Sigmoid colon (tissue), 7 donors: ENCODE data around the gene TCF7L2. TPM values are rescaled to one million over a fixed set of nuclear protein-coding genes. Genes with fewer than 3 reads are reported as not detected.

Experiments used
- DNase-seq: peaks from one replicate; pipeline ENCODE4 v3.0.0-alpha.2; 2019
- H3K27ac ChIP-seq, 4 donors: fragments of 200-600 bp; sonication (generic); one replicate each; pipeline ENCODE4 v1.5.1; 2016 to 2019; ENCODE audit warnings: mild to moderate bottlenecking in 1 of 4
- H3K27me3 ChIP-seq, 3 donors: fragments of 200-600 bp; sonication (generic); one replicate each; pipeline ENCODE4 v1.5.1; 2019; ENCODE audit warnings: mild to moderate bottlenecking in 1 of 3
- H3K36me3 ChIP-seq, 4 donors: fragments of 200-600 bp; sonication (generic); one replicate each; pipeline ENCODE4 v1.5.1; 2016 to 2019
- H3K4me1 ChIP-seq, 4 donors: fragments of 200-600 bp; sonication (generic); one replicate each; pipeline ENCODE4 v1.5.1; 2017 to 2019
- H3K4me3 ChIP-seq, 4 donors: fragments of 200-600 bp; sonication (generic); one replicate each; pipeline ENCODE4 v1.5.1; 2017 to 2019; ENCODE audit warnings: mild to moderate bottlenecking in 2 of 4, moderate library complexity in 1 of 4
- H3K9me3 ChIP-seq, 4 donors: fragments of 200-600 bp in 3 of 4; sonication (generic) in 3 of 4; one replicate each; pipeline versions ENCODE4 v1.5.1 to v1.6.1; 2013 to 2019
- EP300 ChIP-seq, 4 donors: sonication (generic); formaldehyde crosslinking; IDR thresholded peaks; one replicate each; pipeline ENCODE4 v1.6.1; 2017; ENCODE audit warnings: antibody characterized with exemption in 4 of 4
- POLR2A ChIP-seq, 2 donors: fragments of 450-650 bp; IDR thresholded peaks; one replicate each; pipeline ENCODE4 v1.6.1; 2016; ENCODE audit warnings: antibody characterized with exemption in 2 of 2, mild to moderate bottlenecking in 2 of 2, moderate library complexity in 2 of 2
- POLR2AphosphoS5 ChIP-seq, 4 donors: sonication (generic); formaldehyde crosslinking; IDR thresholded peaks; one replicate each; pipeline ENCODE4 v1.6.1; 2017; ENCODE audit warnings: antibody characterized with exemption in 4 of 4
- WGBS, 2 donors: extraction: QIAGEN DNeasy Blood & Tissue Kit; methylation state at CpG; one replicate each; pipeline ENCODE4 v1.1.7; 2013; 5-methylcytosine and 5-hydroxymethylcytosine counted together
- intact Hi-C: fragments of 100-400 bp; cut with DNase I; formaldehyde crosslinking; loops from one replicate; pipeline ENCODE4 v1.15.1; 2023
- polyA plus RNA-seq, 3 donors: library from polyadenylated mRNA; stranded (reverse); fragments of 200-250 nt; gene quantifications; one replicate each; pipeline ENCODE4 v1.2.3, GENCODE V29; 2013
- total RNA-seq, 4 donors: library from RNA; depleted of rRNA; stranded (reverse); fragments of >200 nt; gene quantifications; one replicate each; pipeline ENCODE4 v1.1.0, GENCODE V29; 2016
- TF ChIP-seq, protein P1 (sequence below), 4 experiments: fragments of 450-650 bp in 3 of 4; fragments of 200-600 bp in 1 of 4; IDR thresholded peaks; one replicate each; pipeline ENCODE4 v1.5.1; 2016 to 2019; ENCODE audit warnings: antibody characterized with exemption in 4 of 4, mild to moderate bottlenecking in 3 of 4, moderate library complexity in 2 of 4
- donor health status: healthy with polysubstance abuse.
- donor health status: Bipolar disorder and iron deficiency.
- donor health status: healthy.

The TCF7L2 gene
- total and polyA plus RNA-seq, 7 donors = 15.3 to 40.4 (median 30.0) TPM

DNA sequence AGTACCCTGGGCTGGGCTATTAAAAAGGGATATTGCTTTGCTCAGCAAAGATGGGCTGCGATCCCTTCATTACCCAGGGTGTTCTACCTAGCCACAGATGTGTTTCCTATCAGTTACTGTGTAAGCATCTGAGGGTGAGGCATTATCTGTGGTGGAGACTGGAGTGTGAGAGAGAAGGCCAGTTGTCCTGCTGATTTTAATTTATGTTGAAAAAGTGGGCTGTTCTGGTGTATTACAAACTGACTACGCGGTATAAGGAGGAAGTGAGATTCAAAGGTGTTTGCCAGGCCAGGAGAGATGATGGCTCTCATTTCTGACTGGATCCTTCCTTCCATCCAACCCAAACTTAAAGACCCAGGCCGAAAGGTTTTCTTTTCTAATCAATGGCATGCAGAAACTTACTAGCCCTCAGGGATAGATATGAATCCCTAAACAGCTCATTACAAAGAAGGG, 7.6 kb downstream of the TCF7L2 start:
- Histone ChIP-seq H3K36me3 (no peaks in the 10 kb centered on the region), H3K27me3 (no peaks in the 10 kb centered on the region), H3K9me3 (no peaks in the 10 kb centered on the region), H3K4me1 (peaks cover 0 to 92% (median 84%) of the 10 kb centered on the region in 4 donors), H3K4me3 (no peak overlapping the region), H3K27ac (peak overlapping the region in 1 of 4 donors; percentile 20)
- intact Hi-C loops = loop anchor here (10.0 kb wide), 1 partner anchor 393 kb away; no protein-coding TSS in a partner anchor
- WGBS, 2 donors = 62 to 67% methylated on average over 4 of the region's 4 CpGs
- TF ChIP-seq POLR2A (IDR thresholded peaks at IDR 0.05) (no peak), EP300 (IDR thresholded peaks at IDR 0.05) (no peak), POLR2AphosphoS5 (IDR thresholded peaks at IDR 0.05) (no peak)
- TF ChIP-seq, protein P1, sequence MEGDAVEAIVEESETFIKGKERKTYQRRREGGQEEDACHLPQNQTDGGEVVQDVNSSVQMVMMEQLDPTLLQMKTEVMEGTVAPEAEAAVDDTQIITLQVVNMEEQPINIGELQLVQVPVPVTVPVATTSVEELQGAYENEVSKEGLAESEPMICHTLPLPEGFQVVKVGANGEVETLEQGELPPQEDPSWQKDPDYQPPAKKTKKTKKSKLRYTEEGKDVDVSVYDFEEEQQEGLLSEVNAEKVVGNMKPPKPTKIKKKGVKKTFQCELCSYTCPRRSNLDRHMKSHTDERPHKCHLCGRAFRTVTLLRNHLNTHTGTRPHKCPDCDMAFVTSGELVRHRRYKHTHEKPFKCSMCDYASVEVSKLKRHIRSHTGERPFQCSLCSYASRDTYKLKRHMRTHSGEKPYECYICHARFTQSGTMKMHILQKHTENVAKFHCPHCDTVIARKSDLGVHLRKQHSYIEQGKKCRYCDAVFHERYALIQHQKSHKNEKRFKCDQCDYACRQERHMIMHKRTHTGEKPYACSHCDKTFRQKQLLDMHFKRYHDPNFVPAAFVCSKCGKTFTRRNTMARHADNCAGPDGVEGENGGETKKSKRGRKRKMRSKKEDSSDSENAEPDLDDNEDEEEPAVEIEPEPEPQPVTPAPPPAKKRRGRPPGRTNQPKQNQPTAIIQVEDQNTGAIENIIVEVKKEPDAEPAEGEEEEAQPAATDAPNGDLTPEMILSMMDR (IDR thresholded peaks at IDR 0.05) = no peak
- DNase-seq = no peak

DNA sequence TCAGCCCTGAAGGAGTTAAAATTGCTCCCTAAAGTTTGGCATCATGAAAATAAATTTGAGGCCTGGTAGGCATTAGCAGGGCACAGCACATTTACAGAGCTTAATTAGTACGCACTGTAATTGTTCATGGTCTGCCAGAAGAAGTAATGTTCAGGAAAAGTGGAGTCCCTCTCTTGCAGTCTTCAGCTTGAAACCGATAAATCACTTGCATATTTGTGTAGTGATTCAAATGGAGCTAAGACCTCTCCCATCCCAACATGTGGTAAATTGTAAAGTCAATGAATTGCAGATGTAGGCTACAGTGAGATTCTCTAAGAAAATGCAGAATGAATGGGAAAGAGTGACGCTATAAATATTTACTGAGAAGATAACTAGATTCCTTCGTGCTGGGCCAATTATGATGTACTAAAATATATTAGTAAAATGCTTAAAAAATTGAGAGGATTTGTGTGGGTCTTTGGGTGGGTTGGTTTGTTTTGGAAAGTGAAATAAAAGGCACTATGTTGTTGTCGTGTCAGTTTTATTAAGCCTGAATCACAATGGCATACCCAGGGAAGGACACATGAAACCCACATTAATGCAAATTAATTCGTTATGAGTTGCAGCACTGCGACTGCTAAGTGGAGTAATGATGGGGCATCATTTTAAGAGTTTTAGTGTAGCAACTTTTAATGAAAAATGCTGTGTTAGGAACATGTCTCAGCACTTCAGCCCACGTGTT, 8.4 kb downstream of the TCF7L2 start:
- peak overlapping the region in 1 of 4 donors; percentile 20 for H3K27ac ChIP-seq
- DNase-seq = no peak

GRCh38 chr10:112959207-112959838, 9.3 kb downstream of the TCF7L2 start:
- 32 to 55% methylated on average over 6 of the region's 6 CpGs for WGBS, 2 donors
- H3K27me3 ChIP-seq = no peaks in the 10 kb centered on the region
- H3K27ac ChIP-seq = peak overlapping the region in 1 of 4 donors; percentile 4
- TF ChIP-seq, protein P1 (IDR thresholded peaks at IDR 0.05) = no peak
- TF ChIP-seq POLR2AphosphoS5 (IDR thresholded peaks at IDR 0.05) (no peak), POLR2A (IDR thresholded peaks at IDR 0.05) (no peak), EP300 (IDR thresholded peaks at IDR 0.05) (no peak)
- H3K4me1 ChIP-seq = peaks cover 0 to 84% (median 79%) of the 10 kb centered on the region in 4 donors
- H3K9me3 ChIP-seq = no peaks in the 10 kb centered on the region
- H3K36me3 ChIP-seq = no peaks in the 10 kb centered on the region
- peak; percentile 25 for DNase-seq
- intact Hi-C loops = loop anchor here (10.0 kb wide), 1 partner anchor 395 kb away; no protein-coding TSS in a partner anchor
- H3K4me3 ChIP-seq = no peak overlapping the region

More for the DNA sequence above, 8.4 kb downstream of the TCF7L2 start:
- Histone ChIP-seq H3K9me3 (no peaks in the 10 kb centered on the region), H3K36me3 (no peaks in the 10 kb centered on the region), H3K4me3 (no peak overlapping the region), H3K27me3 (no peaks in the 10 kb centered on the region), H3K4me1 (peaks cover 0 to 85% (median 83%) of the 10 kb centered on the region in 4 donors)
- WGBS, 2 donors = 71 to 80% methylated on average over 8 of the region's 8 CpGs
- intact Hi-C loops = loop anchor here (10.0 kb wide), 1 partner anchor 394 kb away; no protein-coding TSS in a partner anchor
- TF ChIP-seq POLR2A (IDR thresholded peaks at IDR 0.05) (no peak), POLR2AphosphoS5 (IDR thresholded peaks at IDR 0.05) (no peak), EP300 (IDR thresholded peaks at IDR 0.05) (no peak)
- TF ChIP-seq, protein P1 (IDR thresholded peaks at IDR 0.05) = no peak

DNA sequence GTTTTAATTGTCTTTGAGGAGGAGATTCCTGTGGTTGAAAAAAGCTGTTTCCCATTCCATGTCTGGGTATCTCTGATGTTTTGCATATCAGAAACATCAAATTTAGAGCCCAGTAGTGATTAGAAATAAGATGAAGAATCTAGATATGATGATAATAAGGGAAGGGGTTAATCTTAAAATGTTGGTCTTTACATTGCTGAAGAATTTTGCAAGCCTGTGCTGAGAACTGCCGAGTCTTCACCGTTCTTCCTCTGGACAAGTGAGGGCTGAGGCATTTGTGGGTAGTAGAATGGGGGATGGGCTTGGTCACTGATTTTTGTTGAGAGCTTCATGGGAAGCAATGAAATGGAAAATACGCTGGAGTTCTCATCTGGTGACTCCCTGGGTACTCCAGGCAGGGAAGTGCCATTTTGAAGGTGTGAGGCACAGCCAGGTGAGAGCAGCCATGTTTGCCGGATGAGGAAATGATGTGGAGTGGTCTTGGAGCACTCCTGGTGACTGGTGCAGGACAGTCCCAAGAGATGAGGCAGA, 10.2 kb downstream of the TCF7L2 start:
- WGBS, 2 donors = 86 to 91% methylated on average over 4 of the region's 4 CpGs
- H3K27ac ChIP-seq = no peak overlapping the region
- DNase-seq = no peak
- H3K9me3 ChIP-seq = no peaks in the 10 kb centered on the region
- TF ChIP-seq, protein P1 (IDR thresholded peaks at IDR 0.05) = no peak
- no peak for TF ChIP-seq POLR2A (IDR thresholded peaks at IDR 0.05)
- TF ChIP-seq EP300 (IDR thresholded peaks at IDR 0.05) = no peak
- TF ChIP-seq POLR2AphosphoS5 (IDR thresholded peaks at IDR 0.05) = no peak
- no peaks in the 10 kb centered on the region for H3K36me3 ChIP-seq
- no peaks in the 10 kb centered on the region for H3K27me3 ChIP-seq
- no peak overlapping the region for H3K4me3 ChIP-seq
- intact Hi-C loops = no loop called here
- peaks cover 0 to 82% (median 77%) of the 10 kb centered on the region in 4 donors for H3K4me1 ChIP-seq
